KMS-11 (cell line): ENCODE data around the gene NUP93.

Experiments
- H2AFZ ChIP-seq: fragments of 200-600 bp; sonication (generic); 2 replicates; pipeline ENCODE4 v1.6.1; 2016; ENCODE audit warnings: antibody characterized with exemption, mixed run types, low read depth
- H3K27ac ChIP-seq: fragments of 200-600 bp; sonication (generic); 2 replicates; pipeline ENCODE4 v1.6.1; 2016; ENCODE audit warnings: mild to moderate bottlenecking, mixed run types
- H3K27me3 ChIP-seq: fragments of 200-600 bp; sonication (generic); 2 replicates; pipeline ENCODE4 v1.6.1; 2017; ENCODE audit warnings: mild to moderate bottlenecking, low read depth, mixed run types, moderate library complexity; ENCODE audit not compliant: insufficient read depth
- H3K36me3 ChIP-seq: fragments of 200-600 bp; sonication (generic); 2 replicates; pipeline ENCODE4 v1.6.1; 2017; ENCODE audit warnings: mild to moderate bottlenecking, mixed run types; ENCODE audit not compliant: insufficient read depth
- H3K4me1 ChIP-seq: fragments of 200-600 bp; sonication (generic); 2 replicates; pipeline ENCODE4 v1.6.1; 2016; ENCODE audit warnings: mild to moderate bottlenecking, low read depth, mixed run types; ENCODE audit not compliant: poor library complexity, severe bottlenecking
- H3K4me2 ChIP-seq: fragments of 200-600 bp; sonication (generic); 2 replicates; pipeline ENCODE4 v1.7.0; 2016; ENCODE audit warnings: mild to moderate bottlenecking, mixed run types
- H3K4me3 ChIP-seq: fragments of 200-600 bp; sonication (generic); IDR thresholded peaks from 2 replicates; pipeline ENCODE4 v1.6.1; 2017; ENCODE audit warnings: low read depth, low read length, mixed read lengths; ENCODE audit not compliant: insufficient read depth
- H3K79me2 ChIP-seq: fragments of 200-600 bp; sonication (generic); 2 replicates; pipeline ENCODE4 v1.6.1; 2016; ENCODE audit warnings: low read depth, mixed run types; ENCODE audit not compliant: insufficient read depth
- H3K9ac ChIP-seq: fragments of 200-600 bp; sonication (generic); 2 replicates; pipeline ENCODE4 v1.6.1; 2016; ENCODE audit warnings: mild to moderate bottlenecking, mixed run types
- H4K20me1 ChIP-seq: fragments of 200-600 bp; sonication (generic); 2 replicates; pipeline ENCODE4 v1.6.1; 2016; ENCODE audit warnings: mild to moderate bottlenecking, mixed run types; ENCODE audit not compliant: insufficient read depth
- TF ChIP-seq, protein P1 (sequence below): fragments of 200-600 bp; sonication (generic); conservative IDR thresholded peaks from 2 replicates; pipeline ENCODE4 v1.6.1; 2017; ENCODE audit warnings: low read depth, mild to moderate bottlenecking, antibody characterized with exemption, low read length, moderate library complexity, mixed read lengths

Gene NUP93

DNA sequence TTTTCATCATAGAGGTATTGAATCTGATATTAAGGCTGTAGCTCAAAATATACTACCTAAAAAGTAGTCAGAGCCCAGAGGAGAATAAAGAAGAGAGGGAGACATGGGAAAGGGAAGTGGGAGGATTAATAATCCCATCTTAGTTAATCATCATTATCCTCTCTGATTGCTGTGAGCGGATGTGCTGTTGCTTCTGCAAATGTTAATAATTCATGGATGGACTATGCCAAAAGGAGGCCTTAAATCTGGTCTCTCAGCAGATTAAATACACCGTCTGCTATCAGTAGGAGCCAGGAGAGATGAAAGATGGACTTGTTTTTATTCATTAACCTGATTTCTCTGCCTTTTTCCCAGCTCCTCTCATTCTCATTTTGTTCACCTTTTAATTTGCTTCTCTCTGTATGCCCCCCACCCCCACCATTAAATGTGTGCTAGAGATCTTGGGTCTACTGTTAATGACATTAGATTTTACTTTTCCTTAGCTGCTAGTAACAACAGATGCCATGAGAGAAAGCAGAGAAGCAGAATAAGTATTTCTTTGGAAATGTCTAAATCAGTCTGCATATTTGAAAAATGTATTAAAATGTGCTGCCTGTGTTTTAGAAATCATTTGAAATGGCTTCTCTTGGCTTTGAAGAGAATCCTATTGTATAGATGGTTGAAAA lies 44.2 kb downstream of the NUP93 start:
- Histone ChIP-seq H3K4me2 (no peak overlapping the region), H3K36me3 (no peaks in the 10 kb centered on the region), H2AFZ (no peak overlapping the region), H3K79me2 (no peaks in the 10 kb centered on the region), H3K4me3 (no peak overlapping the region), H4K20me1 (no peaks in the 10 kb centered on the region), H3K27me3 (no peaks in the 10 kb centered on the region), H3K9ac (no peak overlapping the region), H3K27ac (no peak overlapping the region), H3K4me1 (peaks cover 11% of the 10 kb centered on the region)
- TF ChIP-seq, protein P1, sequence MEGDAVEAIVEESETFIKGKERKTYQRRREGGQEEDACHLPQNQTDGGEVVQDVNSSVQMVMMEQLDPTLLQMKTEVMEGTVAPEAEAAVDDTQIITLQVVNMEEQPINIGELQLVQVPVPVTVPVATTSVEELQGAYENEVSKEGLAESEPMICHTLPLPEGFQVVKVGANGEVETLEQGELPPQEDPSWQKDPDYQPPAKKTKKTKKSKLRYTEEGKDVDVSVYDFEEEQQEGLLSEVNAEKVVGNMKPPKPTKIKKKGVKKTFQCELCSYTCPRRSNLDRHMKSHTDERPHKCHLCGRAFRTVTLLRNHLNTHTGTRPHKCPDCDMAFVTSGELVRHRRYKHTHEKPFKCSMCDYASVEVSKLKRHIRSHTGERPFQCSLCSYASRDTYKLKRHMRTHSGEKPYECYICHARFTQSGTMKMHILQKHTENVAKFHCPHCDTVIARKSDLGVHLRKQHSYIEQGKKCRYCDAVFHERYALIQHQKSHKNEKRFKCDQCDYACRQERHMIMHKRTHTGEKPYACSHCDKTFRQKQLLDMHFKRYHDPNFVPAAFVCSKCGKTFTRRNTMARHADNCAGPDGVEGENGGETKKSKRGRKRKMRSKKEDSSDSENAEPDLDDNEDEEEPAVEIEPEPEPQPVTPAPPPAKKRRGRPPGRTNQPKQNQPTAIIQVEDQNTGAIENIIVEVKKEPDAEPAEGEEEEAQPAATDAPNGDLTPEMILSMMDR: no peak

DNA sequence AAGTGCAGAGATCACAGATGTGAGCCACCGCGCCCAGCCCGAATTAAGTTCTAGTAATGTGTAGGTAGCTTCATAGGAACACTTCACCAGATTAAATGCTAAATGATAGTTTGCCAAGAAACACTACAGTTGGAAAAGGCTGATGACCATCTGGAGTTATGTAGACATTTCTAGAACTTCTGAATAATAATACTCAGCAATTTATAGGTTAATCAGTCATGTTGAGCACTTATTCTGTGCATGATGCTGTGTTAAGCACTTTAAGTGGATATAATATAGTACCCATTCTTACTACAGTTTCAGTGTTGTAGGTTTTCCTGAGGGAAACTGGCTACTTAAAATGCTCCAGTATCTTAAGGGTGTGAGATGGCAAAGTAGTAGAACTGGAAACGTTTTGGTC lies 45.2 kb downstream of the NUP93 start:
- no peaks in the 10 kb centered on the region for H3K79me2 ChIP-seq
- TF ChIP-seq, protein P1: no peak
- no peaks in the 10 kb centered on the region for H3K27me3 ChIP-seq
- H3K4me3 ChIP-seq: no peak overlapping the region
- H3K27ac ChIP-seq: no peak overlapping the region
- H3K4me2 ChIP-seq: no peak overlapping the region
- no peaks in the 10 kb centered on the region for H4K20me1 ChIP-seq
- H3K9ac ChIP-seq: no peak overlapping the region
- peaks cover 14% of the 10 kb centered on the region for H3K4me1 ChIP-seq
- no peak overlapping the region for H2AFZ ChIP-seq
- no peaks in the 10 kb centered on the region for H3K36me3 ChIP-seq

- no peaks in the 10 kb centered on the region; the same call in 1 of the 2 replicates for H3K79me2 ChIP-seq
- H3K27ac ChIP-seq: no peak overlapping the region
- H2AFZ ChIP-seq: no peak overlapping the region
- H3K4me1 ChIP-seq: peaks cover 22% of the 10 kb centered on the region
- no peak overlapping the region for H3K9ac ChIP-seq
- TF ChIP-seq, protein P1: no peak
- no peak overlapping the region for H3K4me3 ChIP-seq
- H4K20me1 ChIP-seq: no peaks in the 10 kb centered on the region
- no peak overlapping the region for H3K4me2 ChIP-seq
- H3K27me3 ChIP-seq: no peaks in the 10 kb centered on the region
- H3K36me3 ChIP-seq: no peaks in the 10 kb centered on the region
Measured at GRCh38 chr16:56776562-56776961, 46.6 kb downstream of the NUP93 start.

DNA sequence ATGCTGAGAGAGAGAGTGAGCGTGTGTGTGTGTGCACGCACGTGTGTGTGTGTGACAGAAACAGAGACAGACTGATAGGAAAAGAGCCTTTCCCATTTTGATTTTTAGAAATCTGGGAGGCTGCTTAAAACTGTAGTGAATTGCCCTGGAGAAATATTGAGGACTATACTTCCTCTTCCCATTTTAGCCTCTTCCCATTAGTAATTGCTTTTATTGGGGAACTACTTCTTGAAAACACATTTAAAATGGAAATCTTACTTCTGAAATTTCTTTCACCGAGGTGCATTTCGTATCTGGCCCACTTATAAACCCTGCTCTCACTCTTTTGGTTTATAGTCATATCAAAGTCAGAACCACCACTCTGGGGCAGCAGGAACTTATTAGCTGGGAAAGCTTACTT lies 47.1 kb downstream of the NUP93 start:
- Histone ChIP-seq H3K4me1 (peaks cover 18% of the 10 kb centered on the region), H2AFZ (no peak overlapping the region), H4K20me1 (no peaks in the 10 kb centered on the region)

More for the DNA sequence above, 47.1 kb downstream of the NUP93 start:
- TF ChIP-seq, protein P1: no peak
- Histone ChIP-seq H3K36me3 (no peaks in the 10 kb centered on the region), H3K27ac (no peak overlapping the region), H3K79me2 (no peaks in the 10 kb centered on the region; the same call in 1 of the 2 replicates), H3K4me2 (no peak overlapping the region), H3K27me3 (no peaks in the 10 kb centered on the region), H3K9ac (no peak overlapping the region), H3K4me3 (no peak overlapping the region)
